NOMO-1 treated with dmso at 0.1 percent for 144 hours (cell line): Measurements from ENCODE around the gene AGK.
"Not testable (repeated sequence)": the region's sequence is repeated elsewhere in the genome, so short reads cannot be mapped to it uniquely, and the experiment has no call there.

Experiments used
- DNase-seq: peaks from one replicate; lab custom pipeline; 2025; ENCODE audit not compliant: unreplicated experiment; lab: John Stamatoyannopoulos, UW

AGK gene

GRCh38 chr7:141674171-141674671 lies 123.0 kb downstream of the AGK start:
- DNase-seq = no peak

- no peak for DNase-seq
These were observed 123.5 kb downstream of the AGK start for GRCh38 chr7:141674702-141675101.

- DNase-seq = peak; percentile 1
These were observed 124.4 kb downstream of the AGK start for GRCh38 chr7:141675436-141676215.

- DNase-seq = no peak
These were observed 125.4 kb downstream of the AGK start for GRCh38 chr7:141676618-141677017.

- no peak for DNase-seq
These were observed 127.8 kb downstream of the AGK start for GRCh38 chr7:141679014-141679413.

- DNase-seq = no peak
These were observed 134.2 kb downstream of the AGK start for GRCh38 chr7:141685285-141686023.

- DNase-seq = no peak
These were observed 134.9 kb downstream of the AGK start for GRCh38 chr7:141686074-141686473.

GRCh38 chr7:141686670-141687069 lies 135.5 kb downstream of the AGK start:
- DNase-seq = no peak

GRCh38 chr7:141688043-141688442 lies 136.8 kb downstream of the AGK start:
- no peak for DNase-seq

GRCh38 chr7:141689072-141689825 lies 138.0 kb downstream of the AGK start:
- DNase-seq = not testable (repeated sequence)

GRCh38 chr7:141691540-141691939 lies 140.3 kb downstream of the AGK start:
- no peak for DNase-seq

GRCh38 chr7:141691961-141692360 lies 140.8 kb downstream of the AGK start:
- no peak for DNase-seq

- no peak for DNase-seq
These were observed 141.9 kb downstream of the AGK start for GRCh38 chr7:141693082-141693481.

- no peak for DNase-seq
These were observed 144.6 kb downstream of the AGK start for GRCh38 chr7:141695803-141696289.

- no peak for DNase-seq
These were observed 145.1 kb downstream of the AGK start for GRCh38 chr7:141696348-141696747.

GRCh38 chr7:141697211-141697871 lies 146.1 kb downstream of the AGK start:
- no peak for DNase-seq

- DNase-seq = no peak
These were observed 147.2 kb downstream of the AGK start for GRCh38 chr7:141698247-141699015.

GRCh38 chr7:141699860-141700259 lies 148.7 kb downstream of the AGK start:
- DNase-seq = no peak

- no peak for DNase-seq
These were observed 149.2 kb downstream of the AGK start for GRCh38 chr7:141700296-141700847.
